Loucy (cell line): Measurements from ENCODE around the gene ACBD3.

Experiments
- H2AFZ ChIP-seq: fragments of 200-600 bp; sonication (generic); 2 replicates; pipeline ENCODE4 v1.6.0; 2016; ENCODE audit warnings: antibody characterized with exemption, mild to moderate bottlenecking, low read length, moderate library complexity
- H3F3A ChIP-seq: fragments of 200-600 bp; 2 replicates; pipeline ENCODE4 v1.6.0; 2016; ENCODE audit warnings: antibody characterized with exemption, low read depth, mild to moderate bottlenecking
- H3K27me3 ChIP-seq: fragments of 200-600 bp; sonication (generic); 2 replicates; pipeline ENCODE4 v1.6.1; 2014; ENCODE audit warnings: low read length, mild to moderate bottlenecking; ENCODE audit not compliant: insufficient read depth, poor library complexity, severe bottlenecking
- H3K36me3 ChIP-seq: fragments of 200-600 bp; sonication (generic); 2 replicates; pipeline ENCODE4 v1.6.1; 2016; ENCODE audit warnings: low read length; ENCODE audit not compliant: insufficient read depth
- H3K4me1 ChIP-seq: fragments of 200-600 bp; sonication (generic); 2 replicates; pipeline ENCODE4 v1.5.1; 2014; ENCODE audit warnings: low read length, mild to moderate bottlenecking; ENCODE audit not compliant: insufficient read depth, poor library complexity, severe bottlenecking
- H3K4me2 ChIP-seq: fragments of 200-600 bp; sonication (generic); 2 replicates; pipeline ENCODE4 v1.6.0; 2014; ENCODE audit warnings: antibody characterized with exemption, low read length, low read depth, mild to moderate bottlenecking; ENCODE audit not compliant: poor library complexity, severe bottlenecking
- H3K4me3 ChIP-seq: fragments of 200-600 bp; sonication (generic); 2 replicates; pipeline ENCODE4 v1.5.1; 2014; ENCODE audit warnings: low read length, mild to moderate bottlenecking, mixed read lengths; ENCODE audit not compliant: poor library complexity, severe bottlenecking
- H3K79me2 ChIP-seq: fragments of 200-600 bp; sonication (generic); 2 replicates; pipeline ENCODE4 v1.6.1; 2014; ENCODE audit warnings: low read length; ENCODE audit not compliant: insufficient read depth
- H3K9ac ChIP-seq: fragments of 200-600 bp; sonication (generic); 2 replicates; pipeline ENCODE4 v1.6.0; 2014; ENCODE audit warnings: mild to moderate bottlenecking, low read depth, low read length, moderate library complexity; ENCODE audit not compliant: poor library complexity, severe bottlenecking
- H3K9me2 ChIP-seq: fragments of 200-600 bp; sonication (generic); replicated peaks from 2 replicates; pipeline ENCODE4 v1.6.1; 2016; ENCODE audit warnings: low read depth, low read length, mixed read lengths
- H3K9me3 ChIP-seq: fragments of 200-600 bp; sonication (generic); 2 replicates; pipeline ENCODE4 v1.6.1; 2014; ENCODE audit warnings: mild to moderate bottlenecking, antibody characterized with exemption, low read length, low read depth; ENCODE audit not compliant: insufficient read depth
- H4K20me1 ChIP-seq: fragments of 200-600 bp; sonication (generic); 2 replicates; pipeline ENCODE4 v1.6.0; 2014; ENCODE audit warnings: antibody characterized with exemption, low read length, mild to moderate bottlenecking; ENCODE audit not compliant: insufficient read depth, poor library complexity, severe bottlenecking
- EZH2phosphoT487 ChIP-seq: fragments of 200-600 bp; IDR thresholded peaks from 2 replicates; pipeline ENCODE4 v1.6.1; 2018; ENCODE audit warnings: antibody characterized with exemption, mild to moderate bottlenecking, moderate library complexity, borderline replicate concordance
- TF ChIP-seq, protein P1 (sequence below): fragments of 200-600 bp; sonication (generic); conservative IDR thresholded peaks from 2 replicates; pipeline ENCODE4 v1.5.1; 2014; ENCODE audit warnings: mild to moderate bottlenecking, antibody characterized with exemption, low read length

ACBD3 gene

DNA sequence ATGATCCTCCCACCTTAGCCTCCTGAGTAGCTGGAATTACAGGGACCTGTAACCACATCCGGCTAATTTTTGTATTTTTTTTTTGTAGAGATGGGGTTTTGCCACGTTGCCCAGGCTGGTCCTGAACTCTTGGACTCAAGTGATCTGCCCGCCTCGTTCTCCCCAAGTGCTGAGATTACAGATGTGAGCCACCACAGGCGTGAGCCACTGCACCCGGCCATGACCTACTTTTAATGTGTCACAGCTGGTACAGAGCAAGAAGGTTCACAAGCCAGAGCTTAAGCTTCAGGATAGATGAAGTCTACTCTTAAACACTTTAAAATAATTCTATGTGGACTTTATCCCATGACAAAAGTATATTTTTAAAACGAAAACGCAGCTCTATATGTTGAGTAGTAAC, 23.6 kb downstream of the ACBD3 start:
- peaks cover 79% of the 10 kb centered on the region; the same call in 1 of the 2 replicates for H3K36me3 ChIP-seq
- H2AFZ ChIP-seq: no peak overlapping the region
- H3K9me2 ChIP-seq: no peaks in the 10 kb centered on the region
- no peak overlapping the region for H3K4me3 ChIP-seq
- peaks cover 4% of the 10 kb centered on the region for H4K20me1 ChIP-seq
- H3K4me2 ChIP-seq: no peak overlapping the region
- no peak overlapping the region for H3K9ac ChIP-seq
- H3K27me3 ChIP-seq: no peaks in the 10 kb centered on the region
- no peak for TF ChIP-seq EZH2phosphoT487
- TF ChIP-seq, protein P1, sequence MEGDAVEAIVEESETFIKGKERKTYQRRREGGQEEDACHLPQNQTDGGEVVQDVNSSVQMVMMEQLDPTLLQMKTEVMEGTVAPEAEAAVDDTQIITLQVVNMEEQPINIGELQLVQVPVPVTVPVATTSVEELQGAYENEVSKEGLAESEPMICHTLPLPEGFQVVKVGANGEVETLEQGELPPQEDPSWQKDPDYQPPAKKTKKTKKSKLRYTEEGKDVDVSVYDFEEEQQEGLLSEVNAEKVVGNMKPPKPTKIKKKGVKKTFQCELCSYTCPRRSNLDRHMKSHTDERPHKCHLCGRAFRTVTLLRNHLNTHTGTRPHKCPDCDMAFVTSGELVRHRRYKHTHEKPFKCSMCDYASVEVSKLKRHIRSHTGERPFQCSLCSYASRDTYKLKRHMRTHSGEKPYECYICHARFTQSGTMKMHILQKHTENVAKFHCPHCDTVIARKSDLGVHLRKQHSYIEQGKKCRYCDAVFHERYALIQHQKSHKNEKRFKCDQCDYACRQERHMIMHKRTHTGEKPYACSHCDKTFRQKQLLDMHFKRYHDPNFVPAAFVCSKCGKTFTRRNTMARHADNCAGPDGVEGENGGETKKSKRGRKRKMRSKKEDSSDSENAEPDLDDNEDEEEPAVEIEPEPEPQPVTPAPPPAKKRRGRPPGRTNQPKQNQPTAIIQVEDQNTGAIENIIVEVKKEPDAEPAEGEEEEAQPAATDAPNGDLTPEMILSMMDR: no peak
- H3F3A ChIP-seq: no peaks in the 10 kb centered on the region
- no peaks in the 10 kb centered on the region for H3K4me1 ChIP-seq
- no peaks in the 10 kb centered on the region for H3K9me3 ChIP-seq
- peaks cover 9% of the 10 kb centered on the region; the same call in 1 of the 2 replicates for H3K79me2 ChIP-seq

- TF ChIP-seq, protein P1: no peak
- no peak for TF ChIP-seq EZH2phosphoT487
- H3K9ac ChIP-seq: no peak overlapping the region
- H4K20me1 ChIP-seq: no peaks in the 10 kb centered on the region
- no peaks in the 10 kb centered on the region for H3K9me2 ChIP-seq
- no peaks in the 10 kb centered on the region for H3K27me3 ChIP-seq
- peaks cover 94% of the 10 kb centered on the region for H3K36me3 ChIP-seq
- H3K4me1 ChIP-seq: no peaks in the 10 kb centered on the region
- no peaks in the 10 kb centered on the region for H3F3A ChIP-seq
- H3K9me3 ChIP-seq: no peaks in the 10 kb centered on the region
- no peaks in the 10 kb centered on the region for H3K79me2 ChIP-seq
- no peak overlapping the region for H2AFZ ChIP-seq
- H3K4me3 ChIP-seq: no peak overlapping the region
- no peak overlapping the region for H3K4me2 ChIP-seq
Observed at GRCh38 chr1:226158983-226159382, 27.6 kb downstream of the ACBD3 start.

DNA sequence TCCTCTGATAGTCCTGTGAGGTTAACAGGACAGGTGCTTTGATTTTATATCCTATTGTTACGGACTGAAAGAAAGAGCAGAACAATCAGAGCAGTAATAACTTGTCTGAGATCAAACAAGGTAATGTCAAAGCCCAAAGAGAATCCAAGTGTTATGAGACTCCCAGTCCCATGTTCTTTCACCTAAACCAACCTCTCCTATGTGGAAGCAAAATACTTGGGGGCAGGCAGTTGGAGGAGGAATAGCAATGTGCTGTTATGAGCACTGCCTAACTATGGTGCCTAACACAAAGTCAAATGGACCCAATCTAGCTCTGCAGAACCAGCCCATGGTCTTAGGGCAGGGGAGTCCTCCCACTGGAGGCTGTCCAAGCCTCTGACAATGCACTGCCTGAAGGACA, 28.1 kb downstream of the ACBD3 start:
- no peaks in the 10 kb centered on the region for H4K20me1 ChIP-seq
- H3K9me2 ChIP-seq: no peaks in the 10 kb centered on the region
- H2AFZ ChIP-seq: no peak overlapping the region
- H3K79me2 ChIP-seq: no peaks in the 10 kb centered on the region
- no peaks in the 10 kb centered on the region for H3K9me3 ChIP-seq
- H3K4me1 ChIP-seq: no peaks in the 10 kb centered on the region
- TF ChIP-seq, protein P1: no peak
- TF ChIP-seq EZH2phosphoT487: no peak
- no peaks in the 10 kb centered on the region for H3F3A ChIP-seq
- H3K27me3 ChIP-seq: no peaks in the 10 kb centered on the region
- no peak overlapping the region for H3K4me3 ChIP-seq
- H3K36me3 ChIP-seq: peaks cover 94% of the 10 kb centered on the region
- no peak overlapping the region for H3K4me2 ChIP-seq
- no peak overlapping the region for H3K9ac ChIP-seq
